ENCODE results near the gene MYRFL.

Gene MYRFL

DNA sequence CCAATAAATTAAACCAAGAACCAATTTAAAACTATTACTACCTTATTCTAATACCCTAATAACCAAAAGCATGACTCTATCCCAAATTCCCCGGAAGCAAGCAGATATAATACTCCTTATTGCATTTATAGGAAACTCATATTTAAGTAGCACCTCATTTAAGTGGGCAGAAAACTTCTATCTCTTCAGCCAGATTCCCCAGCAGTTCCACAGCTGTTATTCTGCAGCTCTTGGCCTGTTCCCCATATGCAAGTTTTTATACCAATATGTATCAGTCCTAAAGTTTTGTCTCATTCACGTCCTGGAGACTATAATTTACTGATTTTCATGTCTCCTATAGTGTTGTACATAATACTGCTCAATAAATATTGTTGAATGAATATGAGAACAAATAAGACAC, 106.5 kb downstream of the MYRFL start:
- DNase-seq (ENCODE audit: low read depth in 2 of 2, low spot score in 1 of 2), result no peak

DNA sequence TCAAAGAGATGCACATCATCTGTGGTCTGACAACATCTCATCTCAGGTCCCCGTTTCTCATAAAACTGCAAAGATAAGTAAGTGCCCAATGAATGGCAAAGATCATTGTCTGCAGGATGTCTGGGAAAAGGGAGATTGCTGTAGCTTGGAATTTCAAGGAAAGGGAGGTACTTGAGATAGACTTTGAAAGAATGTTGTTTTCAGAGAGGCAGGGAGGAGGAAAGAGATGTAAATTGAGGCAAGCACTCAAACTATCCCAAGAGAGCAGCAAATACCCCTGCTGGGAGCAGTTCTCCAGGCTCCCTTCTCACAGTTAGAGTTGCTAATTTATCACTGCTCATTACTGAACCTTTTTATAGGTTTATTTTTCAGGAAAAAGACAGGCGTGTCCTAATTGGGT, 107.1 kb downstream of the MYRFL start:
- DNase-seq (ENCODE audit: low read depth in 2 of 2, low spot score in 1 of 2), result no peak

DNA sequence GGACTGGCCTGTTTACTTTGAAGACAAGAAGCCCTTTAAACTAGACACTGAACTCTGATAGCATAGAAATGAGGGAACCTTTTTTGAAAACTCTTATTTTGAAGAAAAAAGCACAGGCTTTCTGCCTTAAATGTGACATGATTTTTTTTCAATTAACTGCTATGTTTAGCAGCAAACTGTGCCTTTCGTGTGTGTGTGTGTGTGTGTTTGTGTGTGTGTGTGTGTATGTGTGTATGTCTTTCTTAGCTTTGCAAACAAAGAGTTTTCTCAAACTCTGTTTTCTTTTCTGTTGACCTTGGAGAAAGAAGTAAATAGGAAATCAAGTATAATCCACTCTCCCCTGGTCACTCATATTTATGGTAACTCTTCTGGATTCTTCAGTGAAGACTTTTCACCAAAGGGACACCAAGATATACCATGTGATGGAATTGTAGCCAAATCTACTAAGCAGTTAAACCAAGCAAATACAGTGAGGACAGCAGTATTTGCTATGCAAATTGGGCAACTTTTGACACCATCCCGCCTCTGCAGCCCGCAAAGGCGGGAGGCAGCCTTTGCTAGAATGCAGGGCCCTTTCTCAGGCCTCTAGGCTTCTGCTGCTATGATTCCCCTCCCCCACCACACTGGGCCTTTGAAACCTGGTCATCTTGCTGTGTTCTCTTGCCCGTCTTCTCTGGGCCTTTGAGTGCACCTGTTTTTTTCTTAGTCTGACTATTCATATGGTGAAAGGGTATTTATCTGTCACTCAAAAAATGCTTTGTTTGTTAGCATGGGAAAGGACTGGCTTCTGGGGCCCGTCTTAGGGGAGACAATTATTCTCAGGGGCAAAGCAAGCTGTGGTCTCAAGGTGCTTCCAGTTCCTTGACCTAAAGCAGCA, 107.9 kb downstream of the MYRFL start:
- DNase-seq (ENCODE audit: low read depth in 2 of 2, low spot score in 1 of 2), result no peak

DNA sequence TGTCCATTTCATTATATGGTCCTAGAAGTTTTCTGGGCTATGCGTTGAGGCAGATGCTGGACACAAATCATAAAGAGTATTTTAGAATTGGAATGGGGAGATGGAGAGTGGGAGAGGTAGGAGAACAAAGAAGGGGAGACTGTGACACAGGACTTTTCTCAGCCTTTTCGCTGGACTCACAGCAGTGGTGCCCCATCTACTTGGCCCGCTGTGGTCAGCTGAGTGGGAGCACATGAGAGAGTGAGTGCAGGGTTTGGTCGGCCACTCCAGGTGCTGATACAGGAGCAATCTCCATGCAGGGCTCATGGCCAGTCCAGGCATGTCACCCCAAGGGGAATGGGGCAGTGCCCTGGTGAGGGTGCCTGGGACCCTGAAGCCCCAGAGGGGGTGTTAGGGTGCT, 109.0 kb downstream of the MYRFL start:
- no peak for DNase-seq (ENCODE audit: low read depth in 2 of 2, low spot score in 1 of 2)

DNA sequence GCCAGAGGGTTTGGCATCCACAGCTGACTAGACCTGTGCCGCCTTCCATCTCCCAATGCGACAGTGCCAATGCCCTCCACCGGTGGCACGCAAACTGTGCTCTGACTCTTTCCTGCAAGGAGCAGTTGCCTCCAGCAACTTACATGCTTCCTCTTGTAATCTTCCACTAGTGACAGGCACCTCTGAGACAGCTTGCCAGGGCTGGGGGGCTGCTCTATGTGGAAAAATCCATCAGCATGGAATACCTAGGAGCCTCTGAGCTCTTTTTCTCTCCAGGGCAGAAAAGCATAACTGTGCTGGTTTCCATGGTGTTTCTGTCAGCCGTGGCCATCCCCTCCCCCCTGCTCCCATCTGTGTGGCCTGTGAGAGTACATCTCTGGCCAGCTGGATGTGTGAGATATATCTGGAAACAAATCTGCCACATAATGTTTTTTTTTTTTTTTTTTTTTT, 110.6 kb downstream of the MYRFL start:
- no peak for DNase-seq (ENCODE audit: low read depth in 2 of 2, low spot score in 1 of 2)

DNA sequence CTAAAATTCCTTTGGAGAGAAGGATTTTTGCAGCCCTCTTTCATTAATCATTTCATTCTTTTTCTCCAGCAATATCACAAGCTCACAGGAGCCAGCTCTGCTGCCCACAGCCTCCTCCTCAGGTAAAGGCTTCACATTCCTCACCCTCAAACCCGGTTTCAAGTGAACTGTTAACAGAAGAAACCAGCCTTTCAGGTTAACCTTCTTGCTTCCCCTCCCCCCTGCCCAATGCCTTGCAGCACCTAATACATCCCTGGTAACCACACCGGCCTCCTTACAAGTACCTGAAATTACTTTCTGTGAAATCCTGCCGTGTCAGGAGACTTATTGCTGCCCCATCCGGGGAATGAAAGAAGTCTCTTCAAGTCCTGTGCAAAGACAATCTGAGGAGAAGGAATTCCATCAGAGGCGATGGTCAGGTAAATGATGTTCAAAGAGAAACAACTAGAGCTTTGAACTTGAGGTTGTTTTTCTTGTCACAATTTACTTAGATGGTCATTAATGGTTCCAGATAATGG, 111.2 kb downstream of the MYRFL start:
- no peak for DNase-seq (ENCODE audit: low read depth in 2 of 2, low spot score in 1 of 2)

DNA sequence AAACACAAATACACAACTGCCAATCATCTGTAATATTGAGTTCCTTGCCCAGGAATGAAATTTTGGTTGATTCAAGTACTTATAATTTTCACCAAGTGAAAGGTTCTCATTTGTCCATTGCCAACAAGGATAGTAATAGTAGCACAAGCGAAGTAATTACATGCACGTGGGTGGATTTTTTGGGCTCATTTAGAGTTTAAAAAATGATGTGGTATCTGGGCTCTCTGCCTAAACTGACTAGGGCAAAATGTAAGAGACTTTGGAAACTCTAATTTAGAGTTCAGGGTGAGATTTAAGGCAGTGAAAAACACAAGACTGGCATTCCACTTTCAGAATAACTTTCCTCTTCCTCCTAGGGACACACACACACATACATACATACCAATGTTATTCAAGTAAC, 111.7 kb downstream of the MYRFL start:
- DNase-seq (ENCODE audit: low read depth in 2 of 2, low spot score in 1 of 2), result no peak

DNA sequence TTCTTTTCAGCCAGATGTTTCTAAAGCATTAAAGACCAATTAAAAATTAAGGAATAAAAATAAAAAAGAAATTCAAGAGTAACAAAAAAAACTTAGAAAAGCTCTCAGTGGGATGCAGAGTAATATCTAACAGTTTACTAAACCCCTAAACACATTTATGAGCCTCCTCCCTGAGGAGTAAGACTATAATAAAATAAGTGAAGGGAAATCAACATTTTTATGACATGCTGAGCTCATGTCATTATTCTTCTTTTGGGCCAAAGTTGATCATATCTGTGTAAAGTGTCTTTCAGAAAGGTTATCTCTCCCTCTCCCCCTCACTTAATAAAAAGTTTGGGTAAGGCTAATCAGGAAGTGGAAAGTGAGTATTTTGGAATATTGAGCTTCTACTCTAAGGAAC, 122.1 kb downstream of the MYRFL start:
- DNase-seq (ENCODE audit: low read depth in 2 of 2, low spot score in 1 of 2), result no peak

DNA sequence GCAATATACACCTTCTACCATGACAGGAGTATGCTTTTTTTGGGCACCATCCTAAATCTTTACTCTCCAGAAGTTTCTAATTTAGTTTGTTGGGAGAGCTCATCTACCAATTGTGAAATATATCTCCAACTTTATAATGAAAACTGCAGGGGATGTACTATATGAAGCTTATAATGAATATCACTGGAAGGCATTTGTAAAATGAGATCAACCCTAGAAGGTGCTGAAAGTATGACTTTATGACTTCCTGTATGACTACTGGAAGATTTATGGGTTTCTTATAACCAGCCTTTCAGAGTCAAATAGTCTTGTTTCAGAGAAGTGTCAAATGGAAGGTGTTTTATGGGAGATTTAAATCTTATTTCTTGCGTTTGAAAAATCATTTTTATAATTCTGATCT, 122.9 kb downstream of the MYRFL start:
- no peak for DNase-seq (ENCODE audit: low read depth in 2 of 2, low spot score in 1 of 2)

DNA sequence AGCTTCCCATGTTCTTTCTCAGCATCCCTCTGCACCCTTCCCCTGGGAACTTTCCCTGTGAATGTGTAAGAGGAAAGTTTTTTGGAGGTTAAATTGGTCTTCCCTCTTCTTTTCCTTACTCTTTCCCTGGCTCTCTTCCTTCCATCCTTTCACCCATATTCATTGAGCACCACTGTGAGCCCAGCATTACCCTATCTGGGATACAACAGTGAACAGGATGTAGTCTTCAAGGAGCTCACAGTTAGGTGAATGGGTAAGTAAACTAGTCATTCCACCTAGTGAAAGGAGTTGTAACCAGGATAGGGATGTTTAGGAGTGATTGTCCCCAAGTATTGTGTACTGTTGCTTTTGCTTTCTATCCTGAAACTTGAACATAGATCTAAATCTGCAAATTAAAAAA, 123.8 kb downstream of the MYRFL start:
- no peak for DNase-seq (ENCODE audit: low read depth in 2 of 2, low spot score in 1 of 2)

DNA sequence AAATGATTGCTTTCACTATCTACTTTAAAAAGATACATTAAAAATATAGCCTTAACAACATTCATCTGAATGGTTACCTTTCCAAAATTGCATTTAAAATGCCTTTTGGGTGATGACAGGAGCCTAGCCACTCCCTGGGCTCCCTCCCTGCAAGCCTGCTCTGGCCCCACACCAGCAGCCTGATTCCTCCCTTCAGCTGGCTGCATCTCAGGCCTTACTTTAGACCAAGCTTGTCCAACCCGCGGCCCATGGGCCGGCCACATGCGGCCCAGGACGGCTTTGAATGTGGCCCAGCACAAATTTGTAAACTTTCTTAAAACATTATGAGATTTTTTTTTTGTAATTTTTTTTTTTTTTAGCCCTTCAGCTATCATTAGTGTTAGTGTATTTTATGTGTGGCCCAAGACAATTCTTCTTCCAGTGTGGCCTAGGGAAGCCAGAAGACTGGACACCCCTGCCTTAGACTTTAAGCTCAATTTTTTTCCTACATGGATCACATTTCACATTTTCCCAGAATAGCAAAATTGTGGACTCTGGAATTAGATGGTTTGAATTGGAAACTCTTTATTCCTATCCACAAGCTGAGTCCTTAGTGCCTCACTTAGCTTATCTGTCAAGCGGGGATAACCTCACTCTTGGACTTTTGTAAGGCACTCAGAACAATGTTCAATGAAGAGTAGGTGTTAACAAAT, 124.4 kb downstream of the MYRFL start:
- DNase-seq (ENCODE audit: low read depth in 2 of 2, low spot score in 1 of 2), result no peak

DNA sequence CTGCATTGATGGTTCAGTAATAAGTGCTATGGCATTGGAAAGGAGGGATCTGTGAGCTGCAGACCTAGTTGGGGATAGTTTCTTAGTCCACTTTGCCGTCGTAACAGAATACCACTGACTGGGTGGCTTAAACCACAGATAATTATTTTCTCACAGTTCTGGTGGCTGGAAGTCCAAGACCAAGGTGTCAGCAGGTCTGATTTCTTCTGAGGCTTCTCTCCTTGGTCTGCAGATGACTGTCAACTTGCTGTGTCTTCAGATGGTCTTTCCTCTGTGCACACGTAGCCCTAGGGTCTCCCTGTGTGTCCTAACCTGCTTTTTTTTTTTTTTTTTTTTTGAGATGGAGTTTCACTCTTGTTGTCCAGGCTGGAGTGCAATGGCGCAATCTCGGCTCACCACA, 126.1 kb downstream of the MYRFL start:
- DNase-seq (ENCODE audit: low read depth in 2 of 2, low spot score in 1 of 2), result no peak

DNA sequence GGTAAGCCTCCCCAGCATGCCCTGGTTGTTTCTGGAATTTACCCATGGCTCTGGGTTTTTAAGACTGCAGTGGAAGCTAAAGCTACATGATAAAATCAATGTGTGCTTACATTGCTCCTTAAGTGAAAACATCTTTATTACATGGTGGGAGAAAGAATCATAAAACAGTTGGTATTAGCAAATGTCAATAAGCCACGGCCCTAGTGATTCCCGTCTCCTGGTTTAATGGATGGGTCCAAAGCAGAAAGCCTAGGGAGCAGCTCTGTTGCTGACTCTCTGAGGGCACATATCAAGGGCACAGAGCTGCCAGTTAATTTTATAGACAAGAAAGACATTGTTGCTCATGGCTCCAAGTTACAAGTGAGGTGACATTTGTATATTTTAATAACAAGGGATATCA, 127.9 kb downstream of the MYRFL start:
- no peak for DNase-seq (ENCODE audit: low read depth in 2 of 2, low spot score in 1 of 2)

DNA sequence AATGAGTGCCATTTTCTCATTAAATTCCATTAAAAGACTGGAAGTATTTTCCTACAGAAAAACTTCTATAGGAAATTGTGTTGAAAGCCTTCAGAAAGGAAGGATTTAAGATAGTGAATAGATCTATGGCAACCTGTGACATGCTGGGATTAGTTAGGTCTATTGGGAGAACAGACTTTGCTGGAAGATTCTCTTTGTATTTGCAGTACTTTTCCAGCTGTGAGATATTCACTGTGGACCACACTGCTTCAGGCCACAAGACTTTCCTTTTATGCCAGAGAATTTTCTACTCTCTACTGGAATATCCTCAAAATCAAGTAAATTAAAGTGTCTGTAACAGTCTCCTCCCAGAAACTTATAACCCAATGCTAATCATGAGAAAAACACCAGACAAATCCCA, 136.2 kb downstream of the MYRFL start:
- DNase-seq (ENCODE audit: low read depth in 2 of 2, low spot score in 1 of 2), result no peak

DNA sequence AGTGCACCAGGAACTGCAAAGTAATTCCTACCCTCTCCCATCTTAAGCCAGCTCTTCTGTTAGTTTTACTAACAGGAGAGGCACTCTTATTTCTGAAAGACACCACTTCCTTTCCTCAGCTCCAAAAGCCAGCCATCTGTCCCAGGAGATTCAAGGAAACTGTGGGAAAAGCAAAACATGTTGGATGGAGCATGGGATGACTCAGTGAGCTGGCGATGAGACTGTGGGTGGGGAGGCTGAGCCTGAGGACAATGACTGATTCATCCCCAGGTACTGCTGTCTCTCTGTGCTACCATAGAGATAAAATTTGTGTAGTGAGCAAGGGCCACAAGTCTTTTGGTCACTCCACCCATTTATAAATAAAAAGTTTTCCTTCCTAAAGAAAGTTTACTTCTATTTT, 141.4 kb downstream of the MYRFL start:
- DNase-seq (ENCODE audit: low read depth in 2 of 2, low spot score in 1 of 2), result no peak

DNA sequence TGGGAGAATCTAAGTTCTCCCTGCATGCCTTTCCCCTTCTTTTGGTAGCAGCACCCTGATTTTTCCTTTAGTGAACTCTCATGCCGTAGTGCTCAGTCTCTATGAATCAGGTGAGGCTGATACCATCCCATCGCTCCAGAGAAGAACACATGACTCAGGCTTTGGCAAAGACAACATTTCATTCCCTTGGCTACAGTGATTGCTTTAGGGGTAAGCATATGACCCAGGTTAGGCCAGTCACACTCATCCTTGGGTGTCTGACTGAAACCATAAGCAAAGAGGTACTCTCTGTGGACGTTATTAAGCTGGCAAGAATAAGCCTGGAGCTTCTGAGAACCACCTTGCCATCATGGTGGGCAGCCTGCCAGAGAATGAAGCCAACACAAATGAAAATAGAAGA, 141.8 kb downstream of the MYRFL start:
- no peak for DNase-seq (ENCODE audit: low read depth in 2 of 2, low spot score in 1 of 2)

DNA sequence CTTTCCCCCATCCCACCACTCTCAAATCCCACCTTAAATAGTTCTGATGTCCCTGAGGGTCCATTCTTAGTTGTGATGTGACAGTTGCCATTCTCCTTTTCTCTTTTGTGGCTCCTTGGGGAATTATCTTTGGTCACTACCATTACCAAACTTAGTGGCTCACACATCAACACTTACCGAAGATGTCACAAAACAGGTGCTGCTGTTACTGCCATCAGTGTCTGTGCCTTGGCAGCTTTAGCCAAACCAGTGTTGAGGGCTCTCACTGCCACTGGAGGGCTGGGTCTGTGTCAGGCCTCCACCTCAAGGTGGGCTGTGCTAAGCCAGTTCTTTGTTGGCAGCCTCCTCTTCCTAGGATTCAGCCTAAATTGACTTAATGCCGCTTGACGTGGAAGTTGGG, 144.0 kb downstream of the MYRFL start:
- no peak for DNase-seq (ENCODE audit: low read depth in 2 of 2, low spot score in 1 of 2)

DNA sequence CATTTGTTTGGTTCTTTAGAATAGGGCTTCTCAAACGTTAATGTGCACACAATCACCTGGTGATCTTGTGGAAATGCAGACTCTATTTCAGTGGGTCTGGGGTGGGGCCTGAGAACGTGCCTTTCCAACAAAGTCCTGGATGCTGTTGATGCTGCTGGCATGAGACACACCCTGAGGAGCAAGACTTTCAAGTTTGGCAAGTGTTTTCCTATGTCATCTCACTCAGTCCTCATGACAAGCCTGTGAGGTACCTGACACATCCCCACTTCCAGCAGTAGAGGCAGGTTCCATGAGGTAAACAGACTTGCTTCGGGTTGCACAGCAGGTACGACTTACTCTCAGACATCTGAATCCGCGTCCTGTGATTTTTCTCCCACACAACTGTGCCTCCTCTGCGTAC, 147.1 kb downstream of the MYRFL start:
- no peak for DNase-seq (ENCODE audit: low read depth in 2 of 2, low spot score in 1 of 2)

DNA sequence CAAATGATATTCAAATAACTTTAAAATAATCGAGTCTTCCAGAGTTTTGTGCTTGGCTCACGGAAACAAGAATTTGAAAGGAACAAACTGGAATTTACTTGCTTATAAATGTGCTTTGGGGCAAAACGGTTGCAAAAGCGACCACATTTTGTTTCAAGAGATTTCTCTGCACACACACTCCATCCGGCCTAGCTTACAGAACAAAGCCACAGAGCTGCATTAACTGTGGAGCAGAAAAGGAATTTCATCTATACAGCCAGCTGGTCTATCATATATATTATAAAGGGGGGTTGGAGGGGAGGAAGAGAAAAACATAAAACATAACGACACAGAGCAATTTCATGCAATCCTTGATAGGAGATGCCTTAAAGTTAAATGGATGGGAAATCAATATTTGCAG, 153.0 kb downstream of the MYRFL start:
- no peak for DNase-seq (ENCODE audit: low read depth in 2 of 2, low spot score in 1 of 2)

DNA sequence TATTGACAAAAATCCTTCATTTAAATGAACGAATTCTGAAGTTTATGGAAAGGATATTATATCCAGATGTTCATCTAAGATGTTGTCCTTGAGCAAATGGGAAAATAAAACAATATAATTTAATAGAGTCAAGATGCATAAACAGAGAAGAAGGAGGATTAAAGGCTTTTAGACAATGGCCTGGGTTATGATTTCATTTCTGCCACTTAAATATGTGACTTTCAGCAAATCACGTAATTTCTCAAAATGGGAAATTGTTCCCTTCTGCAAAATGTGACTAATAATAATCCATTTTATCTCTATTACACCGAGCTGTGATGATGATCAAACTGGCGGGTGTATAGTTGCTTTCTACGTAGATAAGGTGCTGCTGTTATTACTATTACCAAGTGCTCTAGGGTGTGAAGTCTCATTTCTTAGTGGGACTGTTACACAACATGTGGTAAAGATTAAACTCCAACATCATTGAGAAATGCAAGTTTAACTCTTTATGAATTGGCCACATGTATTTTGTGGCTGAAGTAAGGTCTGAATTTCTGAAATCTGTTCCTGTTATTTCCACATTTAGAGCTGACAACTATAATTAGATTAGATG, 157.0 kb downstream of the MYRFL start:
- DNase-seq (ENCODE audit: low read depth in 2 of 2, low spot score in 1 of 2), result no peak

DNA sequence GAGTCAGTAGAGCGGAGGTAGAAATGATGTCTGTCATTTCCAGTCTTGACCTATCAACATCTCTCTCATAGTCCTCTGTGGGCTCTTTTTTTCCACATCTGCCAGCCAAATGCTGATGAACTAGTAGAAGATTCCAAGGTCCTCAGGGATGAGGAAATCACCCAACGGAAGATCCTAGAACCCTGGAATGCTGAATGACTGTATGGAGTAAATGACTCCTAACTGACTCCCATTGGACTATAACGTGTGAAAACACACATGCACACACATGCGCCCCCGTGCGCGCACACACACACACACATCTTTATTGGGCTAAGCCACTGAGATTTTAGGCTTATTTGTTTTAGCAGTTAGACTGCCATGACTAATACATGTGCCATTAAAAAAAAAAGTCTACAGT, 159.2 kb downstream of the MYRFL start:
- no peak for DNase-seq (ENCODE audit: low read depth in 2 of 2, low spot score in 1 of 2)

DNA sequence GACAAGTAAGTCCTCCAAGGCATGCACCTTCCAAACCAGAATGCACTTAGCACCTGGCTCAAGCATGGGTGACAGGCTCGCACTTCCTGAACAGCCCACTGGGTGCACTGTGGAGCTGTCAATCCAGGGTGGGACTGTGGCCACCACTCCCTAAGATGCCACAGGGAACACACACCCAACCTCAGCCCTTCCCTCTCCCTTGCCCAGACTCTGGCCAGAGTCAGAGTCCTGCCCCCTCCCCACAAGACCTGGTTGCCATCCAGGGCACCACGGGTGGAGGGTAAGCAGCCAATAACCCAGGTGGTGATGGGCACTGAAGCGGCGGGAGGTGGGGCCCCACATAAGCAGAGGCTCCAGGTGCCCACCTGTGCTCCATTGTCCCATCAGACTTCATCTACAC, 160.6 kb downstream of the MYRFL start:
- DNase-seq (ENCODE audit: low read depth in 2 of 2, low spot score in 1 of 2), result no peak

All from stimulated activated CD8-positive, alpha-beta memory T cell treated with anti-CD3 and anti-CD28 coated beads, Interleukin-4, amount 100 ng/mL, for 1 hour (primary cell).